NCI-H345 treated with DMSO at 0.1 percent for 48 hours (cell line): ENCODE data around the gene PPP2R2D.
"Not testable (repeated sequence)": the region's sequence is repeated elsewhere in the genome, so short reads cannot be mapped to it uniquely, and the experiment has no call there.

Experiments used
- DNase-seq: peaks from one replicate; lab custom pipeline; 2025; ENCODE audit not compliant: unreplicated experiment; lab: John Stamatoyannopoulos, UW

PPP2R2D gene

DNA sequence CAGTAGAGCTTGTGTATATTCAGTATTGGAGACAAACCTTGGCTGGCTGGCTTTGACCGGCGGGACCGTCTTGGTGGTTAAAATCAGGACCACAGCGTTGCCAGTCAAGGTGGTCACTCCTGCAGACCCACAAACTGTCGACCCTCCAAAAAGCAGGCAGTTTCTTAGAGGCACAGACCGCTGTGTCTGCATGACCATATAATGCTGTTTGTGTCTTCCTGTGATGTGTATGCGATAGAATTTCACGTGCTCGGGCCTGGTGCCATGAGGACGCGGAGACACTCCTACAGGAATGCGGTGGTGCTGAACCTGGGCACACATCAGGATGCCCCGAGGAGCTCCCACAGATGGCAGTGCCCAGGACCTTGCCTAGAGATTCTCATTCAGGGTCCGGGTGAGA, 46.1 kb downstream of the PPP2R2D start:
- DNase-seq: no peak

DNA sequence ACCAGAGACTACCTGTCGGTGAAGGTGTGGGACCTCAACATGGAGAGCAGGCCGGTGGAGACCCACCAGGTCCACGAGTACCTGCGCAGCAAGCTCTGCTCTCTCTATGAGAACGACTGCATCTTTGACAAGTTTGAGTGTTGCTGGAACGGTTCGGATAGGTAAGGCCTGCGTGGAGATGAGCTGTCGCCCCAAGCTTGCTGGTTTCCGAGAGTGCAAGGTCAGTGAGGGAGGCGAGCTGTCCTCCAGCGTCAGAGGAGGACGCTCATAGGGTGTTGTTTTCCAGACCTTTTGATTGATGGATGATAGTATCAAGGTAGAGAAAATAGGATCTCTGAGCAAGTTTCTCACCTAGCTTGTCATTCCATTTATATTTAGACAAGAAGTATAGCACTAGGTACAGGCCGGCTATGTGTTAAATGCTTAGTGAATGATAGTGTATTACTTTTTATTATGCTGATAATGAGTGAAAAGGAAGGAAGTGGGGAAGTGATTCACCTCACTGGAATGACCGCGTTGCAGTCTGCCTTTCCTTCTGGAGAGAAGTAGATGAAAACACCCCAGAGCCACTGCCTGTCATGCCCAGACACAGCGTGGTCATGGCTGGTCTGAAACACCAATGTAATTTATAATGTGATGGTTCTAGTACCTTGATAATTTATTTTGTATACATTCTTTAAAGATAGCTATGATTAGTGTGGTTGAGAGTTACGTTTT, 47.0 kb downstream of the PPP2R2D start:
- no peak for DNase-seq

DNA sequence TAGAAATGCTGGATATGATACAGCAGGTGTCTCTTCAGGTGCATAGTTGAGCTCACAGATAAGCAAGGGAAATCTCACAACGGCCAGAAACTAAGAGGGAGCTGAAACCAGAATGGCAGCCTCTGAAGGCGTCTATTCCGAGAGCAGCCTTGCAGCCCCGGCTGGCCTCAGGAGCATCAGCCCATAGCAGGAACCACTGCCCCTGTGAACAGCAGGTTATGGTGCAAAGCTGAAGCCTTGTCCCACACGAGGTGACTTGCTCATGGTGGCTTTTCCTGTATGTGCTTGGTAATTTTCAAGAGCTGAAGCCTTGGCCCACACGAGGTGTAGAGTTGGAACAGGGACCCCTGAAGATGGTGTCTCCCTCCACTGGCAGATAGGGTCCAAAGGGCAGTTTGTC, 47.7 kb downstream of the PPP2R2D start:
- DNase-seq: no peak

GRCh38 chr10:131949041-131949862, 48.4 kb downstream of the PPP2R2D start:
- no peak for DNase-seq

- not testable (repeated sequence) for DNase-seq
These were observed 49.1 kb downstream of the PPP2R2D start for GRCh38 chr10:131949908-131950307.

DNA sequence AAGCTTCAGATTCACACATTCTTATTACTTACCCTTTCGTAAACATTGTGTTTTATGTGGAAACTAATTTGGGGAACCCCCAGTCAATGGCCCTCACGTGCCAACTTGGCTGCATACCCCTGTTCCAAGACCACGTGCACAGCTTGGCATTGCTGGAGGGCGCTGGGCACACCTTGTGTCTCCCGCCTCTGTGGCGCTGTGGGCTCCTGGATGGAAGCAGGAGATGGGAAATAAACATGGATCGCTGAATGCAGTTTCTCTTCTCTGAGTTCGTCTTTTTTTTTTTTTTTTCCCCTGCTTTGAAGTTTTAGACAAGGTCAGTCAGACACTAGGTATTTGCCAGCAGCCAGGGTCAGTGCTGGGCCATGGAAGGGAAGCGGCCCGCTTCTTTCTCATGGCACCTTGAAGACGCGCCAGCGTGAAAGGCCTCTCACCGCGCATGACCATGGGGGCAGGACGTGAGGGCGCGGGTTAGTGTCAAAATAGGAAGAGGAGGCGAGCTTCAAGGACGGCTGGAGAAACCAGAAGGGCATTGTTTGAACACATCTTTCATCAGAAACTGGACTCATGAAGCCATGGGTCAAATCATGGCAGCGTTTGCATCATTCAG, 53.7 kb downstream of the PPP2R2D start:
- DNase-seq: no peak

DNA sequence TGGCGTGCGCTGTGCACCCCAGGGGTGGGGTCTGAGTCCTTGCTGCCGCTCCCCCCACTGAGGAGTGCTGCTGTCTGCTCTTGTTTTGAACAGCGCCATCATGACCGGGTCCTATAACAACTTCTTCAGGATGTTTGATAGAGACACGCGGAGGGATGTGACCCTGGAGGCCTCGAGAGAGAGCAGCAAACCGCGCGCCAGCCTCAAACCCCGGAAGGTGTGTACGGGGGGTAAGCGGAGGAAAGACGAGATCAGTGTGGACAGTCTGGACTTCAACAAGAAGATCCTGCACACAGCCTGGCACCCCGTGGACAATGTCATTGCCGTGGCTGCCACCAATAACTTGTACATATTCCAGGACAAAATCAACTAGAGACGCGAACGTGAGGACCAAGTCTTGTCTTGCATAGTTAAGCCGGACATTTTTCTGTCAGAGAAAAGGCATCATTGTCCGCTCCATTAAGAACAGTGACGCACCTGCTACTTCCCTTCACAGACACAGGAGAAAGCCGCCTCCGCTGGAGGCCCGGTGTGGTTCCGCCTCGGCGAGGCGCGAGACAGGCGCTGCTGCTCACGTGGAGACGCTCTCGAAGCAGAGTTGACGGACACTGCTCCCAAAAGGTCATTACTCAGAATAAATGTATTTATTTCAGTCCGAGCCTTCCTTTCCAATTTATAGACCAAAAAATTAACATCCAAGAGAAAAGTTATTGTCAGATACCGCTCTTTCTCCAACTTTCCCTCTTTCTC, 55.0 kb downstream of the PPP2R2D start:
- DNase-seq: no peak

DNA sequence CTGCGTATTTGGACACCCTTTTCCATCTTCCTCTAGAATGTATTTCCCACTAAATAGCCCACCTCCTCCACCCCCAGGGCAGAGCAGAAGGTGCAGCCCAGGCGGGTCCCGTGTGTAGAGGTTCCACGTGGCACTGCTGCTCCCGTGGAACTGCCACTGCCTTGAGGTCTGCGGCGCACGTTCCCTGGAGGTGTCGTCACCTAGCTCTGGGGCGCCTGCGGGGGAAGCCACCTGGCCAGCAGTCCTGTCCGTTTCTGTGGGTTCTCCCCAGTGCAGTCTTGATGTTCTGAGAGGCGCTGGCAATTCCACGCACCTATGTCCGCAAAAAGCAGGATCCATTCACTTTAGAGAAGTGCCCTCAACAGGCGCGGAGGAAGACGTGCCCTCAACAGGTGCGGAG, 59.0 kb downstream of the PPP2R2D start:
- DNase-seq: no peak

DNA sequence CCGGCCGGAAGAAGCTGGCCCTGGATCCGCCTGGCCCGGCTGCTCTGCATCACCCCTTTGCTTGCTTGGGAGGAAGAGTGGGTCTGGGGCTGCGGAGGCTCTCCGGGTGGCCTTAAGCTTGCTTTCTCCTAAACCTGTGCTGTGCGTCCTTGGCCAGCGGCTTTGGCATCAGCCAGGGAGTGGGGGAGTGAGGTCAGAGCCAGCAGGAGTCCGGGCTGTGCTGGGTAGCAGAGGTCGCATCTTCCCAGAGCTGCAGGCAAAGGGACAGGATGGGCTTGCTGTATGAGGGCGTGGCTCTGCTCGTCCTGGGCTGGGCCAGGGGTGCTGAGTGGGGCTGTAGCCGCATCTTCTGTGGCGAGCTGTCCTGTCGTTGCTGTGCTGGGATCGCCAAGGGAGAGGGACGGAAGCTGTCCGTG, 59.8 kb downstream of the PPP2R2D start:
- DNase-seq: no peak

DNA sequence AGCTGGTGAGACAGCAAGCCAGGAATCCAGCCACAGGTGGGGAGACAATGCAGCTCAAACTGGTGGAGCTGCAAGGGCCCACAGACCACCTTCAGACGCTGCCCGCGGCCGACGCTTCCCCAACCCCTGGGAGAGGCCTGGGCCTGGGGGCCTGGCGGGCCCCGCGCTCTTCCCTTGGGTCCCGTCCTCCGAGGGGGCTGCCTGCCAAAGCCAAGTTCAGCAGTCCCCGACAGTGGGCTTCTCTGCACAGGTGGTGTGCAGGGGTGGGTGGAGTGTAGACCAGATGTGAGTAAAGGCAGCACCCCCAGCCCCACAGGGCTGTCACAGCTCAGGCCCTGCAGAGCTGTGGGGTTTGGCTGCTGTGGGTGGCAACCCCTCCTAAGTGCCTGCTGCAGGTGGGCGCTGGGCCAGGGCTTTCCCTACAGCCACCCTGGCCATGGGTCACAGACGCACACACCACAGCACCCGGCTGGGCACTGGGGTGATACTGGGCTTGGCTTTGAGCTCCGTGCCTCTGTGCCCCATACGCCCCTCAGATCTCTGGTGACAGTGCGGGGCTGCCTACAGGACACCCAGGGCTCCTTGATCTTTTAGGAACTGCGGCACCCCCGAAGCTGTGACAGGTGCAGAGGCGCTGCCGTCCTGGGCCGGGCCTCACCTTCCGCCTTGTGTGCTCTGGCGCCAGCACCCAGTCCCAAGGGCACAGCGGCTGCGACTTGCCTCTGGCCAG, 60.4 kb downstream of the PPP2R2D start:
- DNase-seq: no peak

GRCh38 chr10:131961777-131962662, 61.2 kb downstream of the PPP2R2D start:
- no peak for DNase-seq

DNA sequence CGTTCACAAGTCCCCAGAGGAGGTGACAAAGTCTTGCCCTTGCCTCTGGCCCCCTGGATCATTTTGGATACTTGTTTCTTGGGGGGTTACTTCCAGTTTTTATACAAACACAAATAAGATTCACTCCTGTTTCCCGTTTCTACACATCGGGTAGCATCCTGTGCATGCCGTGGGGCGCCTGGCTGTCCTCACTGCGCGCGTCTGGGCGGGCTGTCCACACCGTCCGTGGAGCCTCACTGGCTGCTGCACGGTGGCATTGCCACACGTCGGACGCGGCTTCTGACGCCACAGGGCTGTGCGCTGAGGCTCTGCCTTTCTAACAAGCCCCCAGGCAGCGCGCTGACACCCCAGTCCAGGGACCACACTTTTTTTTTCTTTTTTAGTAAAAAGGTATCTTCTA, 62.5 kb downstream of the PPP2R2D start:
- DNase-seq: no peak

DNA sequence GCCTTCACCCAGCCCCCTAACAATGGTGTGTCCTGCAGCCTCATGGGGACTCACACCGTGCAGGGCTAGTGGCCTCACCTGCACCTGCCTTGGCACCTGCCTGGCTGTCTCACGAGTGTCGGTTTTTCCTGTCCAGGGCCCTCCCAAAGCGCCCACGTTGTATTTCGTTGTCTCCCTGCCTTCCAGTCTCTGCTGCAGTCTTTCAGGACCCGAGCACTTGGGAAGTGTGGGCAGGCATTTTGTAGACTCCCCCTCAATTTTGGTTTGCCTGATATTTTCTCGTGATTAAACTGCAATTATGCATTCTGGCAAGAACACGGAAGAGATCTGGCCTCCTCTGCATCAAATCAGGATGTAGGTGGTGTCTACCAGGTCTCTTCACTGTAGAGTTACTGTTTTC, 63.0 kb downstream of the PPP2R2D start:
- no peak for DNase-seq

DNA sequence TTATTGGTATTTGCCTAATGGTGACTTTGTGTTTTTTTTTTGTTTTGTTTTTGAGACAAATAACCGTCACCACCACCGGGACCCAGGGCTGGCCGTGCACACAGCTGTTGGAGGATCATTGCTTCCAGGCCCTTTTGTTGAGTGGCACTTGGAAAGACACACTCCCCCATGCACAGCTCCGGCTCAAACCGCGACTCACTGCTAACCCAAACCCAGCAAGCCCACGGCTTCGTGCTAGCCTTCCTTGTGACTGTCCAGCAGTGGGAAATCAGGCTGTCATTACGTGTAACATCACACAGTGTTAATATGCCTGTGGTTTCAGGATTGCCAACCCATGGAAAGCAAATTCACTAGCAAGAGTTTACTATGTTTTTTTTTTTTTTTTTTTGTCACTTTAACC, 63.5 kb downstream of the PPP2R2D start:
- DNase-seq: no peak

- no peak for DNase-seq
These were observed 68.1 kb downstream of the PPP2R2D start for GRCh38 chr10:131968949-131969348.

- no peak for DNase-seq
These were observed 70.1 kb downstream of the PPP2R2D start for GRCh38 chr10:131970946-131971345.

DNA sequence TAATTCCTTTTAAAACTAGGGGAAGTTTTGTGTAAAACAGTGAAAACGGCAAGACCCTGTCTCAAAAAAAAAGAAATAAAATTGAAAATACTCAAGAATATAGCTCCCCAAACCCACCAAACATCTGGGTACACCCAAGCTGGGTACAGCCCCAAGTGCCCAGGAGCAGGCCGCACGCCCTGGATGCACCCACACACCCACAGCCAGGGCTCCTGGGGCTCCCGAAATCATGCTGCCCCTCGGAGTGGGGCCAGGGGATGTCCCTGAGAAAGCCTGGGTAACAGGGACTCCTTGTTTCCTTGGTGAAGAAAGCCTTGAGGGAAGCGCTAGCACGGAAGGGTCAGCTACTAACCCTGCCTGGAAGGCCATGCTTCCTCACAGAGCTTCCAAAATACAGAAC, 70.8 kb downstream of the PPP2R2D start:
- no peak for DNase-seq

GRCh38 chr10:131972474-131973071, 71.8 kb downstream of the PPP2R2D start:
- DNase-seq: no peak
